ENCODE results near the gene GLT8D1. TPM values are rescaled to one million over a fixed set of nuclear protein-coding genes. Genes with fewer than 3 reads are reported as not detected.

GLT8D1 gene
- total and polyA plus RNA-seq, 7 experiments from 2014 or later: 18.9 to 80.9 (median 45.9) TPM

DNA sequence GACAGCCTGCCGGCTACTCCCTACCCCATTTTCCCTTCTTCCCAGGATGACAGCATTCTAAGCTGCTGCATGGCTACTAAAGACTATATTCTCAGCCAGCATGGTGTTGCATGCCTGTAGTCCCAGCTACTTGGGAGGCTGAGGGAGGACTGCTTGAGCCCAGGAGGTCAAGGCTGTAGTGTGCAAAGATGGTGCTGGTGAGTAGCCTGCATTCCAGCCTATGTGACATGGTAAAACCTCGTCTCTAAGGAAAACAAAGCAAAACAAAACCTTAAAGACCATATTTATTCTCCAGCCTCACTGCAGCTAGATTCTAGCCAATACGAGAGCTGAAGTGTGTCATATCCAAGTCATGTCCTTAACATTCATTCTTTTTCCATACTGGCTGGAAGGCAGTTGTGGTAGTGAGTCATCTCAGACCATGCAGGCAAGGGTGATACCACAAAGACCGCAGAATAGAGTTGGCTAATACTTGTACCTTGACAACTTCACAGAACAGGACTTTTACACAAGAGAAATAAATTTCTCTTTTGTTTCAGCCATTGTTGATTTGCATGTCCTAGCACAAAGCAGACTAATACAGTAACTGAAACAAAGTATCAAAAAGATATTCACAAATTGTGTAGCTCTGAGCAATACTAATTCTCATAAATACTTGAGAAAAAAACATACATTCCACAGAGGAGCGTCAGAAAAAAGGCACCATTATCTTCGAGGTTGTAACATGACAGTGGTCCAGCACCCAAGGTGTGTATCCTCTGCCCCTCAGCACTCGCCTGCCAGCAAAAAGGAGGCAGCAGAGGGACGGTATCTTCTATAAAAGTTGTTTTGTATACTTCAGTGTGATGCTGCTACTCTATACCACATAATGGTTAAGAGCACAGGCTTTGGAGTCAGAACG is 34.7 kb downstream of the GLT8D1 start:
- Histone ChIP-seq H3K9me3 (ENCODE audit: control insufficient read depth in 2 of 3, low read length in 3 of 3) (no peaks in the 10 kb centered on the region), H3K4me1 (ENCODE audit: control insufficient read depth in 2 of 2, insufficient read depth in 2 of 2, low read length in 2 of 2) (peaks cover 0 to 14% of the 10 kb centered on the region in 2 donors), H3K36me3 (ENCODE audit: control insufficient read depth in 2 of 3, insufficient read depth in 3 of 3, low read length in 3 of 3) (peaks cover 0 to 48% (median 10%) of the 10 kb centered on the region in 3 experiments), H3K27ac (ENCODE audit: low read depth, low read length) (no peak overlapping the region), H3K4me3 (ENCODE audit: low read length) (no peak overlapping the region), H3K27me3 (ENCODE audit: control insufficient read depth in 2 of 2, insufficient read depth in 2 of 2, low read length in 2 of 2) (no peaks in the 10 kb centered on the region)
- DNase-seq: peak in 1 of 9 donors; percentile 56
- peaks cover 14 to 31% (median 24%) of the 10 kb centered on the region in 7 donors for H3K4me1 Mint-ChIP-seq
- no peaks in the 10 kb centered on the region for H3K9me3 Mint-ChIP-seq
- peak; percentile 89 for ATAC-seq
- peaks cover 7 to 41% (median 28%) of the 10 kb centered on the region in 5 donors for H3K36me3 Mint-ChIP-seq
- no peaks in the 10 kb centered on the region for H3K27me3 Mint-ChIP-seq
- peak overlapping the region in 6 of 9 donors; percentile 25 to 85 (median 45) for H3K27ac Mint-ChIP-seq
- ChIA-PET POLR2A (interaction anchor here (0.7 kb wide), 1 partner anchor 67 kb away, joined by 3 read pairs; no protein-coding TSS in a partner anchor), CTCF (no interaction called here)
- intact Hi-C loops (cut with micrococcal nuclease): loop anchor here in 1 of 2 donors (2.0 kb wide), 1 partner anchor 14 kb away; the partner anchor contains the start of gene PBRM1
- H3K4me3 Mint-ChIP-seq: peak overlapping the region in 1 of 10 donors; percentile 62

DNA sequence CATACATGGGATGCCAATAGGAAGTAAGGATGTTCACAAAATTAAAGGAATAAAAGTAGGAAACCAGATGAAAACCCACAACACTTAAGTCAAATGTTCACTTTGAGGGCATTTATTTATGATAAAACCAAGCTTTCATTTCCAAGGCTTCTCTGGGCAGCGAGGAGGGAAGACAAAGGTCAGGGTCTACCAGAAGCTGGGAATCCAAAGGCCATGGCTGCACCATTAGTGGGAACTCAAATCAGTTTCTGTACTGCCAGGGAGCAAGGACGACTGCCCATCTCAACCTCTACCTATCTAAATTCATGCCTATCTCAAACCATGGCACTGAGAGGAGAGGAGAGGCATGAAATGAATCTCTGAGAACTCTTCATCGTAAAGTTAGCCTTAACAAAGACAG is 42.5 kb downstream of the GLT8D1 start:
- ChIA-PET POLR2A (no interaction called here), CTCF (no interaction called here)
- Histone ChIP-seq H3K27me3 (ENCODE audit: control insufficient read depth in 2 of 2, insufficient read depth in 2 of 2, low read length in 2 of 2) (no peaks in the 10 kb centered on the region), H3K27ac (ENCODE audit: low read depth, low read length) (no peak overlapping the region), H3K4me1 (ENCODE audit: control insufficient read depth in 2 of 2, insufficient read depth in 2 of 2, low read length in 2 of 2) (no peaks in the 10 kb centered on the region), H3K9me3 (ENCODE audit: control insufficient read depth in 2 of 3, low read length in 3 of 3) (no peaks in the 10 kb centered on the region), H3K36me3 (ENCODE audit: control insufficient read depth in 2 of 3, insufficient read depth in 3 of 3, low read length in 3 of 3) (peaks cover 0 to 75% (median 12%) of the 10 kb centered on the region in 3 experiments), H3K4me3 (ENCODE audit: low read length) (no peak overlapping the region)
- no peaks in the 10 kb centered on the region for H3K9me3 Mint-ChIP-seq
- no peak overlapping the region for H3K4me3 Mint-ChIP-seq
- intact Hi-C loops (cut with micrococcal nuclease): no loop called here
- peak overlapping the region in 1 of 9 donors; percentile 50 for H3K27ac Mint-ChIP-seq
- DNase-seq: no peak
- no peaks in the 10 kb centered on the region for H3K27me3 Mint-ChIP-seq
- no peak for ATAC-seq
- H3K36me3 Mint-ChIP-seq: peaks cover 4 to 52% (median 19%) of the 10 kb centered on the region in 5 donors
- H3K4me1 Mint-ChIP-seq: peaks cover 0 to 5% (median 2%) of the 10 kb centered on the region in 7 donors

- DNase-seq (no peak), ATAC-seq (no peak)
- no peaks in the 10 kb centered on the region for H3K9me3 ChIP-seq (ENCODE audit: control insufficient read depth in 2 of 3, low read length in 3 of 3)
- intact Hi-C loops (cut with micrococcal nuclease): no loop called here
- POLR2A ChIA-PET: no interaction called here
- H3K4me1 ChIP-seq (ENCODE audit: control insufficient read depth in 2 of 2, insufficient read depth in 2 of 2, low read length in 2 of 2): no peaks in the 10 kb centered on the region
- no peaks in the 10 kb centered on the region for H3K9me3 Mint-ChIP-seq
- H3K27me3 ChIP-seq (ENCODE audit: control insufficient read depth in 2 of 2, insufficient read depth in 2 of 2, low read length in 2 of 2): no peaks in the 10 kb centered on the region
- no peak overlapping the region for H3K27ac ChIP-seq (ENCODE audit: low read depth, low read length)
- no peak overlapping the region for H3K27ac Mint-ChIP-seq
- CTCF ChIA-PET: no interaction called here
- H3K4me1 Mint-ChIP-seq: peaks cover 0 to 6% (median 4%) of the 10 kb centered on the region in 7 donors
- no peak overlapping the region for H3K4me3 ChIP-seq (ENCODE audit: low read length)
- H3K36me3 Mint-ChIP-seq: peaks cover 16 to 54% (median 25%) of the 10 kb centered on the region in 5 donors
- H3K27me3 Mint-ChIP-seq: no peaks in the 10 kb centered on the region
- peaks cover 0 to 79% (median 17%) of the 10 kb centered on the region in 3 experiments for H3K36me3 ChIP-seq (ENCODE audit: control insufficient read depth in 2 of 3, insufficient read depth in 3 of 3, low read length in 3 of 3)
- H3K4me3 Mint-ChIP-seq: no peak overlapping the region
Observed at GRCh38 chr3:52660046-52660445, 45.5 kb downstream of the GLT8D1 start.

- no peaks in the 10 kb centered on the region for H3K4me1 ChIP-seq (ENCODE audit: control insufficient read depth in 2 of 2, insufficient read depth in 2 of 2, low read length in 2 of 2)
- peak overlapping the region in 1 of 9 donors; percentile 7 for H3K27ac Mint-ChIP-seq
- CTCF ChIA-PET: no interaction called here
- no peak overlapping the region for H3K27ac ChIP-seq (ENCODE audit: low read depth, low read length)
- peaks cover 0 to 6% (median 5%) of the 10 kb centered on the region in 7 donors for H3K4me1 Mint-ChIP-seq
- intact Hi-C loops (cut with micrococcal nuclease): no loop called here
- DNase-seq (no peak), ATAC-seq (no peak)
- H3K36me3 ChIP-seq (ENCODE audit: control insufficient read depth in 2 of 3, insufficient read depth in 3 of 3, low read length in 3 of 3): peaks cover 8 to 78% (median 9%) of the 10 kb centered on the region in 3 experiments
- H3K27me3 ChIP-seq (ENCODE audit: control insufficient read depth in 2 of 2, insufficient read depth in 2 of 2, low read length in 2 of 2): no peaks in the 10 kb centered on the region
- H3K4me3 ChIP-seq (ENCODE audit: low read length): no peak overlapping the region
- no peaks in the 10 kb centered on the region for H3K27me3 Mint-ChIP-seq
- POLR2A ChIA-PET: no interaction called here
- peaks cover 15 to 43% (median 21%) of the 10 kb centered on the region in 5 donors for H3K36me3 Mint-ChIP-seq
- no peak overlapping the region for H3K4me3 Mint-ChIP-seq
- H3K9me3 ChIP-seq (ENCODE audit: control insufficient read depth in 2 of 3, low read length in 3 of 3): no peaks in the 10 kb centered on the region
- no peaks in the 10 kb centered on the region for H3K9me3 Mint-ChIP-seq
Observed at GRCh38 chr3:52655895-52656294, 49.7 kb downstream of the GLT8D1 start.

DNA sequence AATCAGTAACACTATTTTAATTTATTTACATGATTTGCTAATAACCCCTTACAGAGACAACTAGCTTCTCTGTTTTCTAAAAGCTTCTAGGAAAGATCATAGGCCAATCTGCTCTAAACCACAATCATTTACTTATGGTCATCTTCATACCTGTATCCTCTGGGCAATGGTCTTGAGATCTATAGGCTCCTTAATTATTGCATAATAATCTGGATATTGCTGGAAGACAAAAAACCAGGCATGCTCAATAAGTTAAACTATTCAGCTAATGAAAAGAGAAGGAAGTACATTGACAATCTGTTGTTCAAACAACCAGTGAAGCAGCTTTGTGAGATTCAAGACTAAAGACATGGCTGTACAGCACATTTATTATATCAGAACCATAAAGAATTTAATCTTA is 54.0 kb downstream of the GLT8D1 start:
- no peaks in the 10 kb centered on the region for H3K27me3 ChIP-seq (ENCODE audit: control insufficient read depth in 2 of 2, insufficient read depth in 2 of 2, low read length in 2 of 2)
- ChIA-PET CTCF (no interaction called here), POLR2A (no interaction called here)
- Mint-ChIP-seq H3K9me3 (no peaks in the 10 kb centered on the region), H3K4me3 (no peak overlapping the region), H3K4me1 (peaks cover 0 to 19% (median 5%) of the 10 kb centered on the region in 7 donors), H3K36me3 (peaks cover 24 to 65% (median 39%) of the 10 kb centered on the region in 5 donors), H3K27ac (peak overlapping the region in 1 of 9 donors; percentile 24), H3K27me3 (no peaks in the 10 kb centered on the region)
- intact Hi-C loops (cut with micrococcal nuclease): no loop called here
- peaks cover 22 to 76% (median 24%) of the 10 kb centered on the region in 3 experiments for H3K36me3 ChIP-seq (ENCODE audit: control insufficient read depth in 2 of 3, insufficient read depth in 3 of 3, low read length in 3 of 3)
- no peaks in the 10 kb centered on the region for H3K9me3 ChIP-seq (ENCODE audit: control insufficient read depth in 2 of 3, low read length in 3 of 3)
- peaks cover 0 to 3% of the 10 kb centered on the region in 2 donors for H3K4me1 ChIP-seq (ENCODE audit: control insufficient read depth in 2 of 2, insufficient read depth in 2 of 2, low read length in 2 of 2)
- H3K27ac ChIP-seq (ENCODE audit: low read depth, low read length): no peak overlapping the region
- H3K4me3 ChIP-seq (ENCODE audit: low read length): no peak overlapping the region
- no peak for ATAC-seq
- no peak for DNase-seq

DNA sequence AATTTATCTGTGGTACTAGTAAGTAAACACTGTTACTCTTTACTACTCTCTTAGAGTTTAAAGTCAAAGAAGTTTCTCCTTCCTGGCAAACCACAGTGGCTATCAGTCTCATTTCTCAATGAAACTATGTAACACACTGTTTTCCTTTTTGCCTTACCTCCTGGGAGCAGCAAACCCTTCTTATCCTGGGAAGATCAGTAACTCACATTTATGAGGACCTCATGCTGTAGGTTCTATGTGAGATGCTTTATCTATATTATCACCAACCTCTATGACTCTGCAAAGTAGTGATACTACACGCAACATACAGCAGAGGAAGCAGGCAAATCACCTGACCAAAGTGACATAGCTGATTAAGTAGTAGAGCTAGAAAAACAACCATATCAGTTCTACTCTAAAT is 55.2 kb downstream of the GLT8D1 start:
- DNase-seq (no peak), ATAC-seq (peak; percentile 76)
- CTCF ChIA-PET: no interaction called here
- H3K27ac Mint-ChIP-seq: no peak overlapping the region
- Histone ChIP-seq H3K27me3 (ENCODE audit: control insufficient read depth in 2 of 2, insufficient read depth in 2 of 2, low read length in 2 of 2) (no peaks in the 10 kb centered on the region), H3K36me3 (ENCODE audit: control insufficient read depth in 2 of 3, insufficient read depth in 3 of 3, low read length in 3 of 3) (peaks cover 27 to 65% (median 33%) of the 10 kb centered on the region in 3 experiments), H3K9me3 (ENCODE audit: control insufficient read depth in 2 of 3, low read length in 3 of 3) (no peaks in the 10 kb centered on the region), H3K27ac (ENCODE audit: low read depth, low read length) (no peak overlapping the region), H3K4me1 (ENCODE audit: control insufficient read depth in 2 of 2, insufficient read depth in 2 of 2, low read length in 2 of 2) (peaks cover 0 to 3% of the 10 kb centered on the region in 2 donors), H3K4me3 (ENCODE audit: low read length) (no peak overlapping the region)
- H3K36me3 Mint-ChIP-seq: peaks cover 17 to 64% (median 37%) of the 10 kb centered on the region in 5 donors
- intact Hi-C loops (cut with micrococcal nuclease): no loop called here
- H3K4me1 Mint-ChIP-seq: peaks cover 0 to 12% (median 2%) of the 10 kb centered on the region in 7 donors
- no peaks in the 10 kb centered on the region for H3K27me3 Mint-ChIP-seq
- POLR2A ChIA-PET: no interaction called here
- H3K9me3 Mint-ChIP-seq: no peaks in the 10 kb centered on the region
- H3K4me3 Mint-ChIP-seq: no peak overlapping the region
